HFFc6 (cell line): ENCODE results near the gene DGLUCY. TPM values are rescaled to one million over a fixed set of nuclear protein-coding genes. Genes with fewer than 3 reads are reported as not detected.
"Not testable (repeated sequence)": the region's sequence is repeated elsewhere in the genome, so short reads cannot be mapped to it uniquely, and the experiment has no call there.

Source experiments
- DNase-seq: peaks from one replicate; pipeline ENCODE4 v3.0.0-alpha.2; 2018
- H3K27ac Mint-ChIP-seq: 2 replicates; pipeline ENCODE4 v1.8.0; 2020; ENCODE audit warnings: mild to moderate bottlenecking, mixed read lengths
- H3K27me3 Mint-ChIP-seq: 2 replicates; pipeline ENCODE4 v1.8.0; 2021; ENCODE audit warnings: mild to moderate bottlenecking, moderate library complexity, mixed read lengths; ENCODE audit not compliant: insufficient read depth
- H3K36me3 Mint-ChIP-seq: 2 replicates; pipeline ENCODE4 v1.8.0; 2021; ENCODE audit warnings: low read depth, mixed read lengths
- H3K4me1 Mint-ChIP-seq: 2 replicates; pipeline ENCODE4 v1.8.0; 2020; ENCODE audit warnings: low read depth, mixed read lengths
- H3K4me3 Mint-ChIP-seq: 2 replicates; pipeline ENCODE4 v1.8.0; 2020; ENCODE audit warnings: mild to moderate bottlenecking, moderate library complexity, mixed read lengths
- H3K9me3 Mint-ChIP-seq: 2 replicates; pipeline ENCODE4 v1.8.0; 2020; ENCODE audit warnings: mild to moderate bottlenecking, mixed read lengths
- total RNA-seq, 6 experiments: library from RNA; stranded (reverse); fragmentation: NEBNext Ultra II Directional; extraction: Animal tissue kit (Norgen Biotek cat#: 25700); gene quantifications; 2 replicates in 1 of 6; 3 replicates in 5 of 6; pipeline ENCODE4 v1.2.3, GENCODE V29; 2021
- TF ChIP-seq, protein P1 (sequence below): fragments of 200-600 bp; sonication (generic); IDR thresholded peaks from 2 replicates; pipeline ENCODE4 v1.5.0; 2021; ENCODE audit warnings: antibody characterized with exemption, mild to moderate bottlenecking

The DGLUCY gene
- total RNA-seq, 6 experiments from 2014 or later, result 13.5 to 18.1 (median 15.2) TPM

DNA sequence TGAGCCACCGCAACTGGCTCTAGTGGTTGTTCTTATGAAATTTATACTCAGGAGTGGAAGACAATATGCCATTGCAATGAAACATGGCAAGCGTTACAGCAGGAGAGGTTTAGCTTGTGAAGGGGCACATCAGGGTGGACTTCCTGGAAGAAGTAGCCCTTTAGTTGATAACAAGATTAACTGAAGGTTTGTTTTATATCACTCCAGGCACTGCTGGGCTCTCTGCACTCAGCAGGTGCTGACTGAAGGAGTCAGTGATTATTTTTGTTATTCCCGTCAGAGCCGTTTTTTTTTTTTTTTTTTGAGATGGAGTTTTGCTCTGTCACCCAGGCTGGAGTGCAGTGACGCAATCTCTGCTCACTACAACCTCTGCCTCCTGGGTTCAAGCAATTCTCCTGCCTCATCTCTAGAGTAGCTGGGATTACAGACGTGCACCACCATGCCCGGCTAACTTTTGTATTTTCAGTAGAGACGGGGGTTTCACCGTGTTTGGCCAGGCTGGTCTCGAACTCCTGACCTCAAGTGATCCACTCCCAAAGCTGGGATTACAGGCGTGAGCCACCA lies 148.2 kb downstream of the DGLUCY start:
- no peak for DNase-seq
- TF ChIP-seq, protein P1, sequence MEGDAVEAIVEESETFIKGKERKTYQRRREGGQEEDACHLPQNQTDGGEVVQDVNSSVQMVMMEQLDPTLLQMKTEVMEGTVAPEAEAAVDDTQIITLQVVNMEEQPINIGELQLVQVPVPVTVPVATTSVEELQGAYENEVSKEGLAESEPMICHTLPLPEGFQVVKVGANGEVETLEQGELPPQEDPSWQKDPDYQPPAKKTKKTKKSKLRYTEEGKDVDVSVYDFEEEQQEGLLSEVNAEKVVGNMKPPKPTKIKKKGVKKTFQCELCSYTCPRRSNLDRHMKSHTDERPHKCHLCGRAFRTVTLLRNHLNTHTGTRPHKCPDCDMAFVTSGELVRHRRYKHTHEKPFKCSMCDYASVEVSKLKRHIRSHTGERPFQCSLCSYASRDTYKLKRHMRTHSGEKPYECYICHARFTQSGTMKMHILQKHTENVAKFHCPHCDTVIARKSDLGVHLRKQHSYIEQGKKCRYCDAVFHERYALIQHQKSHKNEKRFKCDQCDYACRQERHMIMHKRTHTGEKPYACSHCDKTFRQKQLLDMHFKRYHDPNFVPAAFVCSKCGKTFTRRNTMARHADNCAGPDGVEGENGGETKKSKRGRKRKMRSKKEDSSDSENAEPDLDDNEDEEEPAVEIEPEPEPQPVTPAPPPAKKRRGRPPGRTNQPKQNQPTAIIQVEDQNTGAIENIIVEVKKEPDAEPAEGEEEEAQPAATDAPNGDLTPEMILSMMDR, result no peak
- Mint-ChIP-seq H3K27ac (no peak overlapping the region), H3K4me1 (0 out of 2 replicates have a peak, but pooled peaks cover 11% of the 10 kb centered on the region), H3K36me3 (no peaks in the 10 kb centered on the region), H3K9me3 (no peaks in the 10 kb centered on the region), H3K27me3 (peaks cover 8% of the 10 kb centered on the region), H3K4me3 (no peak overlapping the region)

DNA sequence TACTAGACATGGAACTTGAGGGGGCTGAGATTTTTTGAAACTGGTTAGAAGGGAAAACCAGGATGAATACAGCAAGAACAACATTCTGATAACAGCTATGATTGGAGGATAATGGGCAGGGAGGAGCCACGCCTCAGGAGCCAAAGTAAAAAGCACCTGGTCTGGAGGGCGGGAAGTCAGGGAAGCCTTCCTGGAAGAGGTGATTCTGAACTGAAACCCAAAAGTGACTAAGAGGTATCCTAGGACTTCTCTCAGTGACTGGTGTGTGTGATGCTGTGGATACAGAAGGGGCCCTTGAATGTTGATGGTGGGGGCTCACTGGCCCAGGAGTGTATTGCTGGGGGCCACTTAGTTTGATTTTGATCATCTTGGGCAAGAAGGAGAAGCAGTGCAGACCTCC lies 149.5 kb downstream of the DGLUCY start:
- no peak overlapping the region for H3K4me3 Mint-ChIP-seq
- TF ChIP-seq, protein P1, result no peak
- H3K4me1 Mint-ChIP-seq, result 0 out of 2 replicates have a peak, but pooled peaks cover 3% of the 10 kb centered on the region
- H3K27me3 Mint-ChIP-seq, result peaks cover 10% of the 10 kb centered on the region
- DNase-seq, result no peak
- no peak overlapping the region for H3K27ac Mint-ChIP-seq
- H3K36me3 Mint-ChIP-seq, result no peaks in the 10 kb centered on the region
- H3K9me3 Mint-ChIP-seq, result no peaks in the 10 kb centered on the region

DNA sequence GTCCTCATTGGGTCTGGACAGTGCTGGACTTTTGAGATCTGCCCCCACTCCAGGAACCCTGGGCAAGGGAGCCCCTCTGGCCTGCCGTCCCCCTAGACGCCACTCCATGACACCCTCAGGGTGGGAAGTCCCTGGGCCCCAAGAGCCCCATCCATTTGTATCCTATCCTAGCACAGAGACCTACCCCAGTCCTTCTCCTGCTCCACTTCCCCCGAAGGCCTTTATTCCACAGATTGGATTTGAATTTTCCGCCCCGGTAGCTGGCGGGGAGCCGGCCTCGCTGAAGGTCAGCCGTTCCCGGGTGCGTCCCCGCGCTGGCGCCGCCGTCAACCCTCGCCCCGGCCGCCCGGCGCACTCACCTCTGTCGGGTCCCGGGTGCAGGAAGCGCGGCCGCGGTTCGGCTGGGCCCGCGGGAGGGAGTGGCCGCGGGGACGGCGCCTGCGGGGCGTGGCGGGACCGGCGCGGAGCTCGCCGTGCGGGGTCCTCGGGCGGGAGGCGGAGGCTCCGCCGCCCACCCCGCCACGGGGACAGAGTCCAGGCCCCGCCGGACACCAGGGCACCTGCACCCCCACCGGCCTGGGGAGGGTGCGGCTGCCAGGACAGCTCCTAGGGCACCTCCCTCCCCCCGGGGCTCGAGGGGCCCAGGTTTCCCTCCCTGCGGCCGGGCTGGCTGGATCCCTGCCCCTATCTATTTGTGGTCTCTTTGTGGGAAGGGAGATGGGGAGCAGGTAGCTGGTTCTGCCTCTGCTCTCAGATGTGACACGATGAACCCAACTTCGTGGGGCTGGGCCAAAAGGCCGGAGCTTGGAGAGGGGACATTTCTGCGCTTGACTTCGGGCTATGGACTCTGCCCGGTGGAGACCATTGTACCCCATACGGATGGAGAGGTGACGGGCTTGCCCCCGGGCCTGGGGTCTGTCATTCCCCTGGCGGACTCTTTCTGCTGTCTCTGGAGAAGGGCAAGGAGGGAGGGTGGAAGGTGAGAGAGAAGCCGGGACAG lies 150.6 kb downstream of the DGLUCY start:
- Mint-ChIP-seq H3K36me3 (no peaks in the 10 kb centered on the region), H3K27me3 (peaks cover 17% of the 10 kb centered on the region), H3K4me1 (peaks cover 6% of the 10 kb centered on the region; the same call in 1 of the 2 replicates), H3K27ac (no peak overlapping the region), H3K9me3 (no peaks in the 10 kb centered on the region), H3K4me3 (no peak overlapping the region; the same call in 1 of the 2 replicates)
- TF ChIP-seq, protein P1, result no peak
- no peak for DNase-seq

DNA sequence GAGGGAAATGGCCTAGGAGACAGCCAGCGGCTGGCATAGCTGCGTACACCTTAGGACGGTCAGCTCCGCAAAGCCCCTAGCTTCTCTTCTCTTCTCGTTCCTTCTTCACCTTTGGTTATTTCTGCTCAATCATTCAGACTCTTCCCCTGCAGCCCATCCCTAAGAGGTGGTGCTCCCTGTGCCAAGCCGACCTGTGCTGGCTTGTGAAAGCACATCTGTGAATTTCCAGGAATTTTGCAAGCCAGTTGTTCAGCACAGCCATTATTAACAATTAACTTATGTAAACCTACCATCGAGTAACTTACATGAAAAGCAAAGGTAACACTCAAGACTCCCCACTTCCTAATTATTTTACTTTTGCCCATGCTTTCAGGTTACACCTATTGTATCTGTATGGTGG lies 151.5 kb downstream of the DGLUCY start:
- Mint-ChIP-seq H3K27me3 (peaks cover 22% of the 10 kb centered on the region), H3K4me1 (peaks cover 10% of the 10 kb centered on the region; the same call in 1 of the 2 replicates), H3K36me3 (no peaks in the 10 kb centered on the region), H3K9me3 (no peaks in the 10 kb centered on the region), H3K27ac (no peak overlapping the region), H3K4me3 (no peak overlapping the region)
- no peak for DNase-seq
- TF ChIP-seq, protein P1, result no peak

DNA sequence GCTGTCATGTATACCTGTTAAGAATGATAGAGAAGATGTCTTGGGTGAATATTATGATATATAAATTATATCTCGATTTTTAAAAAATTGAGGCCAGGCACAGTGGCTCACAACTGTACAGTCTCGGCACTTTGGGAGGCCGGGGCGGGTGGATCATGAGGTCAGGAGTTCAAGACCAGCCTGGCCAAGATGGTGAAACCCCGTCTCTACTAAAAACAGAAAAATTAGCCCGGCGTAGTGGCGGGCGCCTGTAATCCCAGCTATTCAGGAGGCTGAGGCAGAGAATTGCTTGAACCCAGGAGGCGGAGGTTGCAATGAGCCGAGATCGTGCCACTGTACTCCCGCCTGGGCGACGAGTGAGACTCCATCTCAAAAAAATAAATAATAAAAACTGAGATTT lies 152.4 kb downstream of the DGLUCY start:
- not testable (repeated sequence) for H3K27ac Mint-ChIP-seq, H3K4me3 Mint-ChIP-seq, DNase-seq, H3K9me3 Mint-ChIP-seq, H3K36me3 Mint-ChIP-seq
- Mint-ChIP-seq H3K27me3 (peaks cover 22% of the 10 kb centered on the region), H3K4me1 (peaks cover 10% of the 10 kb centered on the region; the same call in 1 of the 2 replicates)
